ENCODE measurements around the gene IDI1.

GRCh38 chr10:1049425-1049958, 573 bp upstream of the IDI1 start:
- TF ChIP-seq CTCF (IDR thresholded peaks at IDR 0.05) = no peak
- no peak for TF ChIP-seq EZH2 (IDR thresholded peaks at IDR 0.05; ENCODE audit: borderline replicate concordance, insufficient read depth, low read depth, low read length, poor library complexity, severe bottlenecking)
